CD4-positive, alpha-beta T cell treated with Interleukin-15 for 4 hours (primary cell): Measurements from ENCODE around the gene FAM25A.
"Not testable (repeated sequence)": the region's sequence is repeated elsewhere in the genome, so short reads cannot be mapped to it uniquely, and the experiment has no call there.

ENCODE experiments used
- DNase-seq: peaks from one replicate; pipeline ENCODE4 v3.0.0-alpha.2; 2020; ENCODE audit warnings: low spot score

Gene FAM25A

DNA sequence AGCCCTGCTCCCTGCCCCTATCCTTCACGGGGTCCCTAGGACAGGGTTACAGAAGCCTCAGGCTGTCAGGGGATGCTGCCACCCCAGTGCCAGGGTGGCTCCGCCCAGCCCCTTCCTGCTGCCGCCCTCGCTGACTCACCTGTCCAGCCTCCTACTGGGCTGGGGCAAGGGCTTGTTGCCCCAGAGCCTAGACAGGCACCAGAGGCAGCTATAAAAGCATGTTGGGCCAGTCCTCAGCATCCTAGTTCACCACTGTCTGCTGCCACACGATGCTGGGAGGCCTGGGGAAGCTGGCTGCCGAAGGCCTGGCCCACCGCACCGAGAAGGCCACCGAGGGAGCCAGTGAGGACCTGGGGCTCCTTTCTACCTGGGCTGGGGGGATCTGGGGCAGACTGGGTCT, at the start of gene FAM25A:
FAM25A (plus strand) TSS at position 239 of the 400 bp plus-strand sequence; CDS start at position 270, 31 bp downstream.
- DNase-seq = not testable (repeated sequence)

DNA sequence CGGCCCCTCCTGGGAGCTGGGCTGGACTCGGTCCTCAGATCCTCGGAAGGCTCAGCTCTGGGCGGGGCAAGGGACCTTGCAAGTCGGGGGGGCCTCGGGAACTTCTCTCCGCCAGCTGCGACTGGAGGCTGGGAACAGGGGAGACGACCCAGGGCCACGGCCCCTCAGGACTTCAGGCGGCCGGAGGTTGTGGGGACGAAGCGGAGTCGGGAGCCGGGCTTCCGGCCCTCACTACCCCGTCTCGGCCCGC, 49.2 kb upstream of the FAM25A start:
- no peak for DNase-seq

DNA sequence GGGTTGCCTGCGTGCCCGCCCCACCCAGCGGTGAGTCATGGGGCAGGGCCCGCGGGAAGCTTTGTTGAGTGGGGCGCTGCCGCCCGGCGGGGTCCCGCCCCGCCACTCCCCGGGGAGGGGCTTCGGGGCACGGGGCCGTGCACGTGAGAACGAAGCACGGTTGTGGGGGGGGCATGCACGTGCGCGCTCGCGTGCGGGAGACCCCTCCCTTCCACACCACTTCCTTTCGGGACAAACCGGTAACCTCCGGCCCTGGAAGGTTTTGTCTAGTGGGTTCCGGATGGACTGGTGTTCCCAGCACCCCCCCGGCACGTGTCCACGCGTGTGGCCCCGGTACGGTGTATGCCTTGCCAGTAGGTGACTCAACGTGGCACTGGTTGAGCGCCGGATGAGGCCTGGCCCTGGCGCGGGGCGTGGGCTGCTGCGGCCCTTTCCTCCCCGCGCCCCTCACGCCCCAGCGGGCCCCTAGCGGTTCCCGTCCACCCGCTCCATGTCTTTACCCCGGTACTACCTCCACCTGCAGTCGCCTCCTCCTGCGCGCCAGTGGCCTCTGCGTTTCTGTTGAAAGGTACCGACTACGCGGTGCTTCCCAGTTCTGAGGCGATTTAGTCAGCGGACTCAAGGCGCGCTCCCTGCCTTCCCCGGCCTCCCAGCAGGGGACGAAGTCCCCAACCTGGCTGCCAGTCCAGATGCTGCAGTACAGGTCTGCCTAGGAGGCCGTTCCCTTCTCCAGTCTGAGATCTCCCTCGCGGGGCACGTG, 48.7 kb upstream of the FAM25A start:
- peak; percentile 91 for DNase-seq

DNA sequence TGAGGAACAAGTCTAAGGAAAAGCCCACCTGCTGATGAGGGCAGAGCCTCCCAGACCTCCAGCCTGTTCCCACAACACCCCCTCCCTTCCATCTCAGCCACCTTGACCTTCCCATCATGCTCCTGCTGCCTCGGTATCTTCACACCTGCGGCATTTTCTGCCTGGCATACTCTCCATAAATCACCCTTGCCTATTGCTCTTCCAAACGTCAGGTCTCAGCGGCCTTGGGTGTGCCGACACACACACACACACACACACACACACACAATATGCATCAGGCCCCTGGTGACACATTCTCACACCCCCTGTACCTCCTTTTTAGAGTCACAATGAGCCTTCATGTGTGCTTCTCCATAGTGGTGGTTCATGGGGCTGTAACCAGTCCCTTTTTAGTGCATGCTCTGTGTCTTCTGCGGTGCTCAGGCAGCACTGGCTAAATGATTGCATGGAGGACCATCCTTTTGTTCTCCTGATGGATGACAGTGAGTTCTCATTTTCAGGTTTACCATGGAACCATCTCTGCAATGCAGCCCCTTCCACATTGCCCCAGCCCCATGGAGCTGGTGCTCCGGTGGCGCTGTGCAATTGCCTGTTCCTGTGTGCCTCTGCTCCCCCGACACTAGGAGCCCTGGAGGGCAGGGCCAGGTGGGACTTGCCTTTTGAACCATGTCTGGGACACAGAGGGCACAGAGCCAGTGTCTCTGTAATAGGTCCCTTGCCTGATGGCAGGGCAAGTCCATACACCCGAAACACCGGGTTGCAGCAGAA, 47.3 kb upstream of the FAM25A start:
- DNase-seq = no peak

DNA sequence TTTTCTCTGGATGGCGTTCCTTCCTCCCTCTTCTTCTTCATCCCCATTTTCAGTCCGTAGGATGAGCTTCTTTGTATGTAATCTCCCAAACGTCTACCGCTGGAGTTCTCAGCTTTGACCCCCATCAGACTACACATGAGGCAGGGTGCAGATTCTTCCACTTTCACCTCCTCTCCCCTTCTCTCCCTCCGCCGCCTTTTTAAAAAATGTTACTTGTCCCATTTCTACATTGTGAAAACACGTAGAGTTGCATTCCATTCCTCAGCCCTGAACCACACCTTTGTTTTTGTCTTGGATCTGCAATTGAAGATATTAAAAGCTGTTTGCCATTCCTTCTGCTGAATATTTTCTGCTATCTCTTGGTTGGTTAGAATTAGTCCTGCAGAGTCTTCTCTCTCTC, 45.6 kb upstream of the FAM25A start:
- no peak for DNase-seq

DNA sequence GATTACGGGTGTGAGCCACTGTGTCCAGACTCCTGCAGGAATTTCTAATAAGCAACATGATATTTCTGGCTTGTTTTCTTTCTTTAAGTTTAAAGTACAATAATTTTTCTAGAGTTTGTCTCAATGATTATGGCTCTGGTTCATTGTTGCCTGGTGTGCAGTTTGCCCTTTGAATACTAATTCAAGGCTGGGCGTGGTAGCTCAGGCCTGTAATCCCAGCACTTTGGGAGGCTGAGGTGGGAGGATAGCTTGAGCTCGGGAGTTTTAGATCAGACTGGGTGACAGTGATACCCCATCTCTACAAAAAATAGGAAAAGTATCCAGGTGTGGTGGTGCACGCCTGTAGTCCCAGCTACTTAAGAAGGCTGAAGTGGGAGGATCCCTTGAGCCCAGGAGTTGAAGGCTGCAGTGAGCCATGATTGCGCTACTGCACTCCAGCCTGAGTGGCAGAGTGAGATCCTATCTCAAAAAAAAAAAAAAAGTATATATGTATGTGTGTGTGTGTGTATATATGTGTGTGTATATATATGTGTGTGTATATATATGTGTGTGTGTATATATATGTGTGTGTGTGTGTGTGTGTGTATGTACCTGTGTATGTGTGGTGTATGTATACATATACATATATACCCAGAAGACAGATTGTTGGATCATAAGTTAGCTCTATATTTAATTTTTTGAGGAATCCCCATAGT, 43.6 kb upstream of the FAM25A start:
- DNase-seq = no peak

DNA sequence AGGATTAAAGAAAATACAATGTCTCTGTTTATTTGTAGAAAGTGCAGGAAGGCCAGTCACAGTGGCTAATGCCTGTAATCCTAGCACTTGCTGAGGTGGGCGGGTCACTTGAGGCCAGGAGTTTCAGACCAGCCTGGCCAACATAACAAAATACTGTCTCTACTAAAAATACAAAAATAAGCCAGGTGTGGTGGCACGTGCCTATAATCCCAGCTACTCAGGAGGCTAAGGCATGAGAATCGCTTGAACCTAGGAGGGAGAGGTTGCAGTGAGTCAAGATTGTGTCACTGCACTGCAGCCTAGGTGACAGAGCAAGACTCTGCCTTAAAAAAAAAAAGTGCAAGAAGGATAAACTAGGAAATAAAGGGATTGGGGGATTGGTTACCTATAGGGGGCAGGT, 41.6 kb upstream of the FAM25A start:
- not testable (repeated sequence) for DNase-seq

DNA sequence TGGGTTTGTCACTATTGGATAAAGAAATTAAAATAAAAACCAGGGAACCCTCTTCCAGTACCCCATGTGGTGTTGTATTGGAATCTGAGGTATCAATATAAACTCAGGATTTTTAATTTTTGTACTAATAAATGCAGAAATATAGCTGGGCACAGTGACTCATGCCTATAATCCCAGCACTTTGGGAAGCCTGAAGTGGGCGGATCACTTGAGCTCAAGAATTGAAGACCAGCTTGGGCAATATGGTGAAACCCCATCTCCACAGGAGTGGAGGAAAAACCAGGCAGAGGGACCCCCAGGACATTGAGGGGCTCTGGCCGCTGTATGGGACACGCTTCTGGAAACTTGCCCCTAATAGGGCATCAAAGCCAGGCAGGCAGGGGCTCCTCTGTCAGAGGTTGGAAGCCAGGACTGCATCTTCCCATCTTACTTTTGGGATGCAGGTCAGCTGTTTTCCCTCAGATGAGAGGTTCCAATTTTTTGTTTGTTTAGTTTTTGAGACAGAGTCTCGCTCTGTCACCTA, 40.7 kb upstream of the FAM25A start:
- DNase-seq = no peak

DNA sequence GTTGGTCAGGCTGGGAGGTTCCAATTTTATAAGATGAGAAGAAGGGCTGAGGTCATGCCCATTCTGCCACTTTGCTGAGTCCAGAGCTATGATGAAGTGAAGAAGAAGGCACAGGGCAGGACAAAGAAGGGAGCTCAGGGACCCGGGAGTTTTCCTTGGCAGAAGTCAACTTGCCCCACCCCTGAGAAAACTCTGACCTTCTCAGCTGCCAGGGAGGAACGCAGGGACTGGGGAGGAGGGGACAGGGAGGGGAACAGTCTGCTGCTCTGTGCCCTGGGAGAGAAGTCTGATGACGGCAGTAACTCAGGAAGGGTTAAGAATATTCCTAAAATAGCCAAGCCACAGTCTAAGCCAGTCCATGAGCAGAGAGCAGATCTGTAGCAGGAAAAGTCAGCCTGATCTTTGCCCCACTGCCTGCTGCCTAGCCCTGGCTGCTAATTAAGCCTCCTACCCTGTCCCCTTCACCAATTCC, 40.1 kb upstream of the FAM25A start:
- DNase-seq = no peak

DNA sequence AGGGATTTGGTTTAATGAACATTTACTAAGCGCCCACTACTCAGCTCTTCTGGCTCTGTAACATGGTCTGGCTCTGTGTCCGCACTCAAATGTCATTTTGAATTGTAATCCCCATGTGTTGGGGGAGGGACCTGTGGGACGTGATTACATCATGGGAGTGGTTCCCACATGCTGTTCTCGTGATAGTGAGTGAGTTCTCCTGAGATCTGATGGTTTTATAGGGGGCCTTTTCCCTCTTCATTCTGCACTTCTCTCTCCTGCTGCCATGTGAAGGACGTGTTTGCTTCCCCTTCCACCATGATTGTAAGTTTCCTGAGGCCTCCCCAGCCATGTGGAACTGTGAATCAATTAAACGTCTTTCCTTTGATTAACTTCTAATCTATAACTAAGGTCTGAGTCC, 39.1 kb upstream of the FAM25A start:
- not testable (repeated sequence) for DNase-seq

DNA sequence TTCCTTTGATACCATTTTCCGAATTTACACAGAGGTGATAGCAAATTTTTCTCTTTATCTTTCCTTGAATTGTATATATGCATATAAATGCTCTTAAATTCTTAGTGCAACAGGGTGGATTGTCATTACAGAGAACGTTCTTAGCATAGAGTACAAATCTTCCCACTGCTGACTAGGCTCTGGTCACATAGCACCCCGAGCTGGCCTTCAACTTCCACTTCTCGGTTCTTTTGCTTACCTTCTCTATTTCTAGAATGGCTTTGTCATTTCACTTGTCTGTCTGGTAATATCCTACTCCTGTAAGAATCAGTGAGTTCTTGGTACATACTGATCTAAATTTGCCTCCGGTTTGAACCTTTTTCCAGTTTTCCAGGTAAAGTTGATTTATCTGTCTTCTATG, 38.4 kb upstream of the FAM25A start:
- no peak for DNase-seq

DNA sequence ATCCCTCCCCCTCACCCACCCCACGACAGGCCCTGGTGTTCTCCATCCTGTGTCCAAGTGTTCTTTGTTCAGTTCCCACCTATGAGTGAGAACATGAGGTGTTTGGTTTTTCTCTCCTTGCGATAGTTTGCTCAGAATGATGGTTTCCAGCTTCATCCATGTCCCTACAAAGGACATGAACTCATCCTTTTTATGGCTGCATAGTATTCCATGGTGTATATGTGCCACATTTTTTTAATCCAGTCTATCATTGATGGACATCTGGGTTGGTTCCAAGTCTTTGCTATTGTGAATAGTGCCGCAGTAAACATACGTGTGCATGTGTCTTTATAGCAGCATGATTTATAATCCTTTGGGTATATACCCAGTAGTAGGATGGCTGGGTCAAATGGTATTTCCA, 35.6 kb upstream of the FAM25A start:
- DNase-seq = not testable (repeated sequence)

DNA sequence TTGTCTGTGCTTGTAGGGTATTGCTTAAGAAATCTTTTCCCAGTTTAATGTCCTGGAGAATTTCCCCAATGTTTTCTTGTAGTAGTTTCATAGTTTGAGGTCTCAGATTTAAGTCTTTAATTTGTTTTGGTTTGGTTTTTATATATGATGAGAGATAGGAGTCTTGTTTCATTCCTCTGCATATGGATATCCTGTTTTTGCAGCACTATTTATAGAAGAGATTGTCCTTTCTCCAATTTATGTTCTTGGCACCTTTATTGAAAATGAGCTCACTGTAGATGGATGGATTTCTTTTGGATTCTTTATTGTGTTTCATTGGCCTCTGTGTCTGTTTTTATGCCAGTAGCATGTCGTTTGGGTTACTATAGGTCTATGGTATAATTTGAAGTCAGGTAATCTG, 31.6 kb upstream of the FAM25A start:
- no peak for DNase-seq

DNA sequence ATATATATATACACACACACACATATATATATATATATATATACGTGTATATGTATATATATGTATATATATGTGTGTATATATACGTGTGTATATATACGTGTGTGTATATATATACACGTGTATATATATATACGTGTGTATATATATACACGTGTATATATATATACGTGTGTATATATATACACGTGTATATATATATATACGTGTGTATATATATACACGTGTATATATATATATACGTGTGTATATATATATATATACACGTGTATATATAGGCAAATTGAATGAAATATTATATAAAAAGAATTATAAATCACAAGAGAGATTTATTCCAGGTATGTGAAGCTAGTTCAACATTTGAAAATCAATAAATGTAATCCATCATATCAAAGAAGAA, 28.7 kb upstream of the FAM25A start:
- DNase-seq = not testable (repeated sequence)

DNA sequence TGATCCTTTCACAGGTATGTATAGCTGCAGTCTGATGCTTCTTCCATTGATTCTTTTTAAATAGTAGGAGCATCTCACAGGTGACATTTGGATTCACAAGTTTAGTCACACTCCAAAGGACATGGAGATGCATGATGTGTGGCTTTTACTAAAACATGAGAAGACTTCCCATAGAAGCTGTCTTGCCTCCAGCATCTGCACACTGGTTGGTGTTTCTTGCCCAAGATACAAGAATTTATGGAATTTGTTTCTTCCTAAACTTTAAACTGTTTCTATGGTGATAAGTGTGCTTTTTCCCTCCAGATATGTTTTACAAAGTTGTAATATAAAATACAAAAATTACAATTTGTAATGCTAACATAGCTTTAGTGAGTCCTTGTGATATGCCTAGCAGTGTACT, 27.6 kb upstream of the FAM25A start:
- DNase-seq = no peak

DNA sequence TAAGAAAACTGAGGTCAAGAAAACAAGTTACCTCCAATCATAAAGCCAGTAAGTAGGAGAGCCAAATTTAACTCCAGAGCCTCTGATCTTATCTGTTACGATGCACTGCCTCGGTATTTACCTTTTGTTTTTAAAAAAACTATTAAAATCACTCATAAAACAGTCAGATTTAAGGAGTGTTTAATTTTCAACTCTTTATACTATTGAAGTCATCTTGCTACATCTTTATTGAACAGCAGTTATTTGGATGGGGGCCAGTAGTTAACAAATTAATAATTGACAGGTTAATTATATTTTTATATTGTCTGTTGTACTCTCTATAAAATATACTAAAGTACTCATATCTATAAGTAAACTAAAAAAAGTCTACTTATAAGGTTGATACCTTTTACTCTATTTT, 27.2 kb upstream of the FAM25A start:
- no peak for DNase-seq

DNA sequence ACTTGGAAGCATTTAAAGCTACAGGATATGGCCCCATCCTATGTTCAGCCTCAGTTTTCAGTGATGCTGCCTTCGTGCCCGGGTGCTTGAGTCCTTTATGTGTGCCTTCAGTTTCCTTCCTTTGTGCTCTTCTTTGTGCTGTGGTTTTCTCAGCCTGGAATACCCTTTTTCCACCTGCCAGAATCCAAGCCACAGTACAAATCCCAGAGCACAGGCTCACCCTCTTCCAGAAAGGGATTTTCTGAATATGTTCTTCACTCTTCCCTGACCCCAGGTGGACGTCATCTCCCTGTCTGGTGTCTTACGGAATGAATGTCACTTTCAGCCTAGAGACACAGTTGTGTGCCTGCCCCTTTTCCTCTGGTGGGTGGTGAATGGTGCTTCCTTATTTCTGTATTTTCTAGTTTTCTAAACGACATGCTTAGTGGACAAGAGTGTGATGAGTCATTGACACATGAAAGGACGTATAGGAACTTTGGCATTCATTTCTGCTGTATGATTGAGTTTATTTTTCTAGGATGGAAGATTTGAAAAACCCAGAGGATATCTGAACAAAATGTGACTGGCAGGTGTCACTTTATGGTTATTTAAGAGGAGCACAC, 20.2 kb upstream of the FAM25A start:
- not testable (repeated sequence) for DNase-seq

DNA sequence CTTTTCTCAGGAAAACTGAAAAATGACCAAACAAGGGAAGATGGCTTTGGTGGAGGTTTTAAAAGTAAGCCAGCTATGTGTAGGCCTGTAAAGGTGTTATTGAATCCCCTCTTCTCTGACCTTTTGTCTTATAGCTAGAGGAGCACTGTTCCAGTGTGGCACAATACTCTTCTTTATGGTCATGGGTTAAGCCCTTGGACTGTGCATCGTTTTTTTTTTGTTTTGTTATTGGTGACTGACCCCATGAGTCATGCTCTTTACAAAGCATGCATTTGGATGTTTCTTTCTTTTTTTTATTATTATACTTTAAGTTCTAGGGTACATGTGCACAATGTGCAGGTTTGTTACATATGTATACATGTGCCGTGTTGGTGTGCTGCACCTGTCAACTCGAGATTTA, 19.6 kb upstream of the FAM25A start:
- DNase-seq = no peak

DNA sequence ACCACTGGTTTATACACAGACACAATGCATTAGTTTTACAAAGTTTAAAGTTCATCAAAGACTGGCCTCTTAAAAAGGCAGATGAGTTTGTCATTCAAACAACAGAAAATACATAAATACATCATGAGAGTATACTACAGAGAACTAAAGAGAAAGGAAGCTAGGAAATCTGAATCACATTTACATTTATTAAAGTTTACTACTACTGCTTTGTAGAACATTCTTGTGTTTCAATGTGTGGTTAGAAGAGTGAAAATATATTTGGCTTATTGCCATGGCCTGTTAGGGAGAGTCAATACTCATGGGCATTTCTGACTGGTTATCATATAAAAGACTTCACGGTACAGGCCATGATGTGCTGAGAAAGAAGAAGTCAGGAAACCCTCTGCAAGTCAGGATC, 13.0 kb upstream of the FAM25A start:
- not testable (repeated sequence) for DNase-seq

DNA sequence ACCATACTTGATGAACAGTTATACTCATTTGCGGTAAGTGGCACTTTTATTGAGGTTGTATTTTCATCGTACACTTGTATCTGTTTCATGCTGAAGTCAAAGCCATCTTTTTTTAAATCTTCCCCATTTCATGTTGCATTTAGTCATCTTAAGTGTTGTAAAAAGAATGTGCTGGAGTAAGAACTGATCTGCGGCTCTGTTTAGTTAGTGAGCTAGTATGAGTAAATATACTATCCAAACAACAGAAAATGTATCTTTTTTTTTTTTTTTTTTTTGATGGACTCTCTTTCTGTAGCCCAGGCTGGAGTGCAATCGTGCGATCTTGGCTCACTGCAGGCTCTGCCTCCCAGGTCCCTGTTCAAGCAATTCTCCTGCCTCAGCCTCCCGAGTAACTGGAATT, 12.4 kb upstream of the FAM25A start:
- DNase-seq = not testable (repeated sequence)

DNA sequence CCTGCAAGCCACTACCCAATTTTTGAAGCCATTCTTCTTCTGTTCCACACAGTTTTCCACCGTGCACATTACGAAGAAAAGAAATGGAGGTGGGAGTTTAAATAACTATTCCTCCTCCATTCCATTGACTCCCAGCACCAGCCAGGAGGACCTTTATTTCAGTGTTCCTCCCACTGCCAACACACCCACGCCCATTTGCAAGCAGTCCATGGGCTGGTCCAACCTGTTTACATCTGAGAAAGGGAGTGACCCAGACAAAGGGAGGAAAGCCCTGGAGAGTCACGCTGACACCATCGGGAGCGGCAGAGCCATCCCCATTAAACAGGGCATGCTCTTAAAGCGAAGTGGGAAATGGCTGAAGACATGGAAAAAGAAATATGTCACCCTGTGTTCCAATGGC, 11.8 kb upstream of the FAM25A start:
- not testable (repeated sequence) for DNase-seq

DNA sequence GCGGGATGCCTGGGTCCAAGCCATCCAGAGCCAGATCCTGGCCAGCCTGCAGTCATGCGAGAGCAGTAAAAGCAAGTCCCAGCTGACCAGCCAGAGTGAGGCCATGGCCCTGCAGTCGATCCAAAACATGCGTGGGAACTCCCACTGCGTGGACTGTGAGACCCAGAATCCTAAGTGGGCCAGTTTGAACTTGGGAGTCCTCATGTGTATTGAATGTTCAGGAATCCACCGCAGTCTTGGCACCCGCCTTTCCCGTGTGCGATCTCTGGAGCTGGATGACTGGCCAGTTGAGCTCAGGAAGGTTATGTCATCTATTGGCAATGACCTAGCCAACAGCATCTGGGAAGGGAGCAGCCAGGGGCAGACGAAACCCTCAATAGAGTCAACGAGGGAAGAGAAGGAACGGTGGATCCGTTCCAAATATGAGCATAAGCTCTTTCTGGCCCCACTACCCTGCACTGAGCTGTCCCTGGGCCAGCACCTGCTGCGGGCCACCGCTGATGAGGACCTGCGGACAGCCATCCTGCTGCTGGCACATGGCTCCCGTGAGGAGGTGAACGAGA, 10.9 kb upstream of the FAM25A start:
- not testable (repeated sequence) for DNase-seq
